GM23248 (cell line): ENCODE data around the gene PTPRO. TPM values are rescaled to one million over a fixed set of nuclear protein-coding genes. Genes with fewer than 3 reads are reported as not detected.
A peak's percentile ranks its signal among the peaks of the same experiment; 100 is the strongest.

Experiments used
- DNase-seq: peaks from one replicate; pipeline ENCODE4 v3.0.0-alpha.2; 2015
- H2AFZ ChIP-seq: fragments of 200-600 bp; sonication (generic); 2 replicates; pipeline ENCODE4 v1.6.1; 2016; ENCODE audit warnings: antibody characterized with exemption
- H3F3A ChIP-seq: fragments of 200-600 bp; sonication (generic); 2 replicates; pipeline ENCODE4 v1.6.1; 2016; ENCODE audit warnings: mild to moderate bottlenecking, antibody characterized with exemption, mixed run types; ENCODE audit not compliant: insufficient read depth
- H3K27ac ChIP-seq: fragments of 200-600 bp; sonication (generic); 2 replicates; pipeline ENCODE4 v1.5.1; 2016; ENCODE audit warnings: mild to moderate bottlenecking
- H3K27me3 ChIP-seq: fragments of 200-600 bp; sonication (generic); replicated peaks from 2 replicates; pipeline ENCODE4 v1.6.1; 2016; ENCODE audit warnings: mild to moderate bottlenecking; ENCODE audit not compliant: insufficient read depth
- H3K36me3 ChIP-seq: fragments of 200-600 bp; sonication (generic); 2 replicates; pipeline ENCODE4 v1.6.1; 2016; ENCODE audit warnings: low read depth, mild to moderate bottlenecking
- H3K4me1 ChIP-seq: fragments of 200-600 bp; sonication (generic); 2 replicates; pipeline ENCODE4 v1.6.1; 2016; ENCODE audit warnings: mild to moderate bottlenecking; ENCODE audit not compliant: insufficient read depth
- H3K4me2 ChIP-seq: fragments of 200-600 bp; sonication (generic); one replicate; pipeline ENCODE4 v1.6.1; 2016; ENCODE audit warnings: mild to moderate bottlenecking; ENCODE audit not compliant: unreplicated experiment
- H3K4me3 ChIP-seq: fragments of 200-600 bp; sonication (generic); 2 replicates; pipeline ENCODE4 v1.5.1; 2016; ENCODE audit warnings: mild to moderate bottlenecking
- H3K79me2 ChIP-seq: fragments of 200-600 bp; sonication (generic); 2 replicates; pipeline ENCODE4 v1.6.1; 2016; ENCODE audit warnings: mild to moderate bottlenecking; ENCODE audit not compliant: insufficient read depth
- H3K9ac ChIP-seq: fragments of 200-600 bp; sonication (generic); 2 replicates; pipeline ENCODE4 v1.6.1; 2016; ENCODE audit warnings: mild to moderate bottlenecking
- H3K9me2 ChIP-seq: fragments of 200-600 bp; sonication (generic); 2 replicates; pipeline ENCODE4 v1.6.1; 2016; ENCODE audit warnings: mixed run types, mild to moderate bottlenecking, moderate library complexity; ENCODE audit not compliant: insufficient read depth
- H3K9me3 ChIP-seq: fragments of 200-600 bp; sonication (generic); one replicate; pipeline ENCODE4 v1.6.1; 2017; ENCODE audit warnings: low read depth
- H4K20me1 ChIP-seq: fragments of 200-600 bp; sonication (generic); 2 replicates; pipeline ENCODE4 v1.6.0; 2016; ENCODE audit not compliant: insufficient read depth
- EZH2 ChIP-seq: fragments of 200-600 bp; sonication (generic); IDR thresholded peaks from 2 replicates; pipeline ENCODE4 v1.6.1; 2018; ENCODE audit warnings: antibody characterized with exemption, mild to moderate bottlenecking; ENCODE audit not compliant: insufficient read depth, poor library complexity, severe bottlenecking
- EZH2phosphoT487 ChIP-seq: fragments of 200-600 bp; sonication (generic); IDR thresholded peaks from 2 replicates; pipeline ENCODE4 v1.6.1; 2018; ENCODE audit warnings: antibody characterized with exemption, moderate library complexity, mild to moderate bottlenecking, low read depth; ENCODE audit not compliant: insufficient read depth
- WGBS, 2 experiments: methylation state at CpG; one replicate each; pipeline ENCODE4 v1.1.6; 2015 to 2017; ENCODE audit warnings: low lambda C conversion rate in 2 of 2, low coverage in 1 of 2; ENCODE audit errors: missing lambda C conversion rate in 2 of 2; 5-methylcytosine and 5-hydroxymethylcytosine counted together
- in situ Hi-C: fragments of 300-500 bp; cut with MboI; formaldehyde crosslinking; loops from 2 replicates; pipeline ENCODE4 v1.15.0; 2020
- polyA plus RNA-seq: library from polyadenylated mRNA; unstranded; fragments of >200 nt; fragmentation: Nextera tagmentation; extraction: Ambion mirVana; gene quantifications from 2 replicates; pipeline ENCODE4 v1.2.1, GENCODE V29; 2016
- total RNA-seq: library from RNA; depleted of rRNA; stranded (reverse); fragments of >200 nt; shearing (Covaris generic); gene quantifications from 2 replicates; pipeline ENCODE4 v1.2.3, GENCODE V29; 2014

Gene PTPRO
- total and polyA plus RNA-seq, 2 experiments from 2014 or later: 0.22 to 0.24 TPM

DNA sequence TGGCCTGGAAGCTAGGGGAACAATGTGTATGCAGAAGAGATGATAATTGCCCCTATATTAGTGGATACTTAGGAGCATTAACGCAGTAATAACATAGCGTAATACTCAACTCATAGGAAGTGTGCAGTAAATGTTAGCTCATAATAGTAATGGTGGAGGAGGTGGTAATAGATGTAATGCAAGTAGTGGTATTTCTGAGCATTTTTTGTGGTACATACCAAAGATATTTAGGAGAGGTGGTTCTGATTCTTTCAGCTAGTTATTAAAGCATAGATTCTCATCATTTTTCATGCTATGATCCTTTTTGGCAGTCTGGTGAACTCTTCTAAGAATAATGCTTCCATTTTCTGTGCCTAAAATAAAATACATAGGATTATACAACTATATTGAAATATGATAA, 233.1 kb downstream of the PTPRO start:
- Histone ChIP-seq H2AFZ (no peak overlapping the region), H3K4me1 (peaks cover 36% of the 10 kb centered on the region), H3K4me2 (peak overlapping the region; percentile 9), H3F3A (peaks cover 26% of the 10 kb centered on the region), H3K79me2 (no peaks in the 10 kb centered on the region), H3K9ac (no peak overlapping the region), H4K20me1 (no peaks in the 10 kb centered on the region), H3K36me3 (no peaks in the 10 kb centered on the region), H3K9me3 (no peaks in the 10 kb centered on the region), H3K9me2 (no peaks in the 10 kb centered on the region), H3K27me3 (no peaks in the 10 kb centered on the region), H3K27ac (no peak overlapping the region), H3K4me3 (no peak overlapping the region)
- WGBS, 2 experiments: 86 to 95% methylated on average over 2 of the region's 2 CpGs
- in situ Hi-C loops: no loop called here
- TF ChIP-seq EZH2: no peak
- TF ChIP-seq EZH2phosphoT487: no peak
- no peak for DNase-seq

DNA sequence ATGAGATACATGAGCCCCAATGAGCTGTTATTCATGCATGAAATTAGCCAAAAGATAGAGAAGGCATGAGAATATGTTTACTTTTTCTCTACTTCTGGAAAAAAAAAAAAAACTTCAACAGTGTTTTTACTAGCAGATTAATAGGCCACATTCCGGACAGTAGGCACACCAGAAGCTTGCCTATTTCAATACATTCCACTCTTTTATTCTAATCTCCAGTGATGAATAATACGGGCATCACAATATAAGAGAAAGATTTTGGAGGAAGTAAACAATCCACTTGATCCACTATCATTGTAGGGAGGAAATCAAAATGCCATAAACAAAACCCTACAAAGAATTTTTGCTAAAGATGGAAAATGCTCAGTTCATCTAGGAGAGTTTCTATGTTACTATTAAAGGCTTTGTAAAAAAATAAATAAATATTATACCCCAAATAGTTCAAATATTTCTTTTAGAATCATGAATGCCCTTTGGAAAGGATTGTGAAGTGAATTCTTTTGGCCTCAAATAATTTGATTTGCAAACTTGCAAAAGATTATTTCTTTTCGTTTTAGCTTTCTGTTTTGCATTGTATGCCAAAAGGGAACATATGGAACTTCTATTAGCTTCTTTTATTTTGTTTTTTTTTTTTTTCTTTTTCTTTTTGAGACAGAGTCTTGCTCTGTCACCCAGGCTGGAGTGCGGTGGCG, 234.2 kb downstream of the PTPRO start:
- in situ Hi-C loops: no loop called here
- H2AFZ ChIP-seq: no peak overlapping the region
- no peaks in the 10 kb centered on the region for H3K27me3 ChIP-seq
- 75 to 77% methylated on average over 5 of the region's 5 CpGs for WGBS, 2 experiments
- peaks cover 36% of the 10 kb centered on the region for H3K4me1 ChIP-seq
- TF ChIP-seq EZH2 (no peak), EZH2phosphoT487 (no peak)
- H3K79me2 ChIP-seq: no peaks in the 10 kb centered on the region
- H3F3A ChIP-seq: peaks cover 26% of the 10 kb centered on the region
- H3K27ac ChIP-seq: no peak overlapping the region
- no peaks in the 10 kb centered on the region for H3K9me3 ChIP-seq
- H3K36me3 ChIP-seq: no peaks in the 10 kb centered on the region
- no peak overlapping the region for H3K4me3 ChIP-seq
- no peaks in the 10 kb centered on the region for H3K9me2 ChIP-seq
- no peak overlapping the region for H3K9ac ChIP-seq
- H3K4me2 ChIP-seq: peak overlapping the region; percentile 9
- no peak for DNase-seq
- H4K20me1 ChIP-seq: no peaks in the 10 kb centered on the region

GRCh38 chr12:15558915-15559528, 236.7 kb downstream of the PTPRO start:
- TF ChIP-seq EZH2 (no peak), EZH2phosphoT487 (no peak)
- peak overlapping the region; percentile 23; the same call in 1 of the 2 replicates for H3K9ac ChIP-seq
- H2AFZ ChIP-seq: no peak overlapping the region
- H3K9me2 ChIP-seq: no peaks in the 10 kb centered on the region
- no peaks in the 10 kb centered on the region for H3K27me3 ChIP-seq
- peak overlapping the region; percentile 65 for H3K4me2 ChIP-seq
- H3K9me3 ChIP-seq: no peaks in the 10 kb centered on the region
- no peaks in the 10 kb centered on the region for H4K20me1 ChIP-seq
- 40 to 45% methylated on average over 2 of the region's 2 CpGs for WGBS, 2 experiments
- no peaks in the 10 kb centered on the region for H3K79me2 ChIP-seq
- H3F3A ChIP-seq: peaks cover 30% of the 10 kb centered on the region
- no peaks in the 10 kb centered on the region for H3K36me3 ChIP-seq
- in situ Hi-C loops: no loop called here
- H3K4me1 ChIP-seq: peaks cover 44% of the 10 kb centered on the region
- peak; percentile 96 for DNase-seq
- H3K27ac ChIP-seq: peak overlapping the region; percentile 49
- H3K4me3 ChIP-seq: no peak overlapping the region

DNA sequence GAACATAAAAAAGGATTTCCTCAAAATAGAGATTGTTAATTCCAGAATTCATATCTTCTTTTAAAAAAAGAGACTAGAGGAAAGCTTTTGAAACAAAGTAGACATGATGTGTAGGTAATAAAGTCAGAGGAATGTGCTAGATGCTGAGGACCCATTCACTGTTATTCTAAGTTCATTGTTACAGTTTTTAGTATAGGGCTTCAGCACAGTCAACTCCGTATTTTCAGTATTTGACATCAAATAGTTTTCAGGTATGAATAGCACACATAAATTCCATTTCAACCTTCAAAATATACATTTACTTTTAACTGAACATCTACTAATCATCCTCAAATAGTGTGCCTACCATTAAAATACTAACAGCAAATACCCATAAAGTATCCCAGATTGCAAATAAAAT, 239.1 kb downstream of the PTPRO start:
- H3K27me3 ChIP-seq: no peaks in the 10 kb centered on the region
- H3K79me2 ChIP-seq: no peaks in the 10 kb centered on the region
- H4K20me1 ChIP-seq: no peaks in the 10 kb centered on the region
- no peaks in the 10 kb centered on the region for H3K9me2 ChIP-seq
- no peak overlapping the region for H3K9ac ChIP-seq
- no peak overlapping the region for H2AFZ ChIP-seq
- no peak overlapping the region for H3K4me2 ChIP-seq
- peaks cover 33% of the 10 kb centered on the region for H3K4me1 ChIP-seq
- H3K27ac ChIP-seq: no peak overlapping the region
- TF ChIP-seq EZH2phosphoT487 (no peak), EZH2 (no peak)
- in situ Hi-C loops: no loop called here
- peaks cover 26% of the 10 kb centered on the region for H3F3A ChIP-seq
- H3K36me3 ChIP-seq: no peaks in the 10 kb centered on the region
- 95 to 100% methylated on average over 1 of the region's 1 CpG for WGBS, 2 experiments
- no peak for DNase-seq
- H3K9me3 ChIP-seq: no peaks in the 10 kb centered on the region
- H3K4me3 ChIP-seq: no peak overlapping the region
